NCI-H2107 treated with DMSO at 0.1 percent for 48 hours (cell line): ENCODE measurements around the gene SOHLH1.

Experiments used
- DNase-seq: peaks from one replicate; lab custom pipeline; 2025; ENCODE audit not compliant: unreplicated experiment; lab: John Stamatoyannopoulos, UW

Gene SOHLH1

DNA sequence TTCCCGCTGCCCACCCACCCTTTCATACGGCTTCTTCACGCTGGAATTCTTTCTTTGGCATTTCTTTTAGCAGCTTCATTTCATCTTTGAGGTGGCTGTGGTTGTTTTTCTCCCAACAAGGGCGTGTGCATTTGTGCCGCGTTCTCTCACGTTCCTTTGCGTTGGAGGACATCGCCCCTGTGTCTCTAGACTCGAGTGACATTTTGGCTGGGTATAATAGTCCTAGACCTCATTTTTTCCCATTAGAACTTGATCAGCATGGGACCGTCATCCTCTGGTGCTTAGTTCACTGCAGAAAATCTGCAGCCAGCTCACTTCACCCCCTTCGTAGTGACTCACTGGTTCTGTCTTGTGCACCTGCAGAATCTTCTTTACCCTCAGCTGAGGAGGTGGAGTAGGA, 32.2 kb upstream of the SOHLH1 start:
- DNase-seq = no peak

DNA sequence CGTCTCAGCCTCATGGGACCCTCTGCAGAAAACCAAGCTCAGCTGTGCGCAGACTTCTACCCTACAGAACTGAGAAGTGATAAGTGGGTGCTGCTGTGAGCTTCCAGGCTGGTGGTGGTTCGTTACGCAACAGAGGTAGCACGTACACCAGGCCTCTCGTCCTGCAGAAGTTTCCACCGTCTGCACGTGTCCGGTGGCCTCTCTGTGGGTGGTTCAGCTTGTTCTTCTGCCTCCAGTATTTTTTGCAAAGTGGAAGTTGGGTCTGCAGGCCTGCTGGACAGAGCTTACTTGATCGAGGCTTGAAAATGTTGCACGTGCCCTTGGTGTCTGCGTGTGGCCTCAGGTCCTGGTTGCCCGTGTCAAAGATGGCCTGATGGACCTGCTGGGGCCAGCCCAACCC, 30.2 kb upstream of the SOHLH1 start:
- DNase-seq = no peak

DNA sequence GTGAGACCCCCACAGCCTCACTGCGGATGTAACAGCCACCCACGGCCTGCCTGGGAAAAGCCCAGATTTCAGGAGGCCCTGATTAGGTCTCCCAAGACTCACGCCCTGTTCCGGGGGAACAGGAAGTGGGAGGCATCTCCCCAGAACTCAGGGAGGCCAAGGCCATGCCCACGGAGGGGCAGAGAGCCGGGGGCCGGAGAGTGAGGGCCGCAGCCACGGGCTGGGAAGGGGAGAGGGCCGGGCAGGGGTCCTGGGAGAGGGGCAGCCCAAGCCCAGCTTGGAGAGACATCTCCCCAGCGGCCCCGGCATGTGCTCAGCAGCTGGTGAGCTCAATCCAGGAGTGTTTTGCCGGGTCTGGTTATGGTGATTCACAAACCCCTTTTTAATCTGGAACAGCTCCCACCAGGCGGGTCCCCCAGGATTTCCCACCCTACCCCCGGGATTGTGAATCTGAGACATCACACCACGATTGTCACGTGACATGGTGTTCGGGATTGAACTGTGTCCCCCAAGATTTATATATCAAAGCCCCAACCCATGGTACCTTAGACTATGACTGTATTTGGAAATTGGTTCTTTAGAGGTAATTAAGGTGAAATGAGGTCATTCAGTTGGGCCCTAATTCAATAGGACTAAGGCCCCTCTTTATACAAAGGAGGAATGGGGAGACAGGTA, 29.3 kb upstream of the SOHLH1 start:
- DNase-seq = no peak

DNA sequence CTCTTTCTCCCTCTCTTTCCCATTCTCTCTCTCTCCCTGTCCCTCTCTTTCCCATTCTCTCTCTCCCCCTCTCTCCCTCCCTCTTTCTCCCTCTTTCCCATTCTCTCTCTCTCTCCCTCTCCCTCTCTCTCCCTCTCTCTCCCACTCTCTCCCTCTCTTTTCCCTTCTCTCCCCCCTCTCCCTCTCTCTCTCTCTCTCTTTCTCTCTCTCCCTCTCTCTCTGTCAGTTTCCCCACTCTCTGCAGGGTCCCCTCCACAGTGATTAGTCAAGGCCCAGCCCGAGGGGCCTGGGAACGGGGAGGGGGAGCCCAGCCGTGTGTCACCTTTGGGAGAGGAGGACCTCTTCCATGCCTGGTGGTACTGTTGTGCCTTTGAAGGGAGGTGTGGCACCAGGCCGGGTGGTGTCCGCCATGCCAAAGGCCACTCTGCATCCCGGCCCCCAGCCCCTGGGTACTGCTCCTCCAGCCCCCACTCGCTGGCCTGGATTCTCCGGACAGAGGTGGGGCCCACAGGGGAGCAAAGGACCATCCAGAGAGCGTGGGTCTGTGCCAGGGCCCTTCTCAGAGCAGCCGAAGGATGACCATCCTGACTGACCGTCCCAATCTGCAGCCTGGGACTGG, 28.1 kb upstream of the SOHLH1 start:
- no peak for DNase-seq

DNA sequence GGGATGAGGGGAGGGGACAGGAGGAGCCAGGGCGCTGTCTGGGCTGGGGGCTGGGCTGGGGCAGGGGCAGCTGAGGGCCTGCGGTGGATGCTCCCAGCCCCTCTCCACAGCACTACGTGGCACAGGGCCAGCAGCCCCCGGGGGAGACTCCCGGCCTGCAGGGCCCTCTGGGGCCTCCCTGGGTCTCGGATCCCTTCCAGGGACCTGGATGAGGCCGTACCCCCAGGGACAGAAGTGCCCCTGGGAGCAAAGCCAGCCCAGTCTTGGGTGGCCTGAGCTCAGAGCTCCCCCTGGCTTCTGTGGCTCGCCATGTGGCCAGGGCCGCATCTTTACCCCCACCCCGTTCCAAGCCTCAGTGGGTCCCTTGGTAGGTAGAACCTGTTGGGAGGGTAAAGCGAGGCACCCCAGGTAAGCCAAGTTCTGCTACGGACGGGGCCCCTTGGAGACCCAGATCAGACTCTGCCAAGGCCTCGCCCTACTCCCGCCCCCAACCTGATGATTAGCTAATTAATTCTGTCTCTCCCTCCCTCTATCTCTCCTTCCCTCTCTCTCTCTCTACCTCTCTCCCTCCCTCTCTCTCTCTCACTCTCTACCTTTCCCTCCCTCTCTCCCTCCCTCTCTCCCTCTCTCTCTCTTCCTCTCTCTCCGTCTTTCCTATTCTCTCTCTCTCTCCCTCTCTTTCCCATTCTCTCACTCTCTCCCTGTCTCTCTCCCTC, 27.0 kb upstream of the SOHLH1 start:
- DNase-seq = no peak

DNA sequence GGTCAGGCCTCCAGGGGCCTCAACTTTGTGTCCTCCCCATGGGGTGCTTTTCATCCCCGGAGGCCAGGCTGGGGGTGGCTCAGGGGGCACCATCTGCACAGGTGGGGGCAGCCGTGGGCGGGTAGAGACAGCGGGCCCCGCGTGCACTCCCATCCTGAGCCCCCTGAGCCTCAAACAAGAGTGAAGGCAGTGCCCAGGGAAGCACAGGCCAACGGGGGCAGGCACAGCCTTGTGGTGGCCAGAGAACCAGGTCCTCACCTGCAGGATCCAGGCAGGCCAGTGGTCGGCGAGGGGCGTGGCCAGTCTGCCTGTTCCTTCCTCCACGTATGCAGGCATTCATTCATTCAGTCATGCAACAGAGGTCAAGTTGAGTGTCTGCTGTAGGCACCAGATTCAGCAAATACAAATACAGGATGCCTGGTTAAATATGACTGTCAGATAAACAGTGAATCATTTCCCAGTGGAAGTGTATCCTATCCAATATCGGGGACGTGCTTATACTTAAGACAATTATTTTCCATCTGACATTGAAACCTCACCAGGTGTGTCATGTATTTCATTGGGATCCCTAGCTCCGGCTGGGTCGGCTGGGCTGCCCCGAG, 25.0 kb upstream of the SOHLH1 start:
- no peak for DNase-seq

DNA sequence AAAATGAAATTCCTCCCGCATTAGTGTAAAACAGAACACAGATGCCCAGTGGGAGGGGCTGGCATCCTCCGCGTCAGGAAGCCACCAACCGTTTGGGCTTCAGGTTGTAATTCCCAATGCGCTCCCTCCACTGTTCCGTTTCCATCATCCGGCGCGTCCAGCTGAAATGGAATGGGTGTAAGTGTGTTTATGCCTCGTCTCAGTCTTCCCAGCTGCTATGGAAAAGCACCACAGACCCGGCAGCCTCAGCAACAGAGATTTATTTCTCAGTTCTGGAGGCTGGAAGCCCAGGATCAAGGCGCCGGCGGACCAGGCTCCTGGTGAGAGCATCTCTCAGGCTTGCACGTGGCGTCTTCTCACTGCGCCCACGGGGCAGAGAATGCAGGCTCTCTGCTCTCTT, 23.1 kb upstream of the SOHLH1 start:
- DNase-seq = no peak

DNA sequence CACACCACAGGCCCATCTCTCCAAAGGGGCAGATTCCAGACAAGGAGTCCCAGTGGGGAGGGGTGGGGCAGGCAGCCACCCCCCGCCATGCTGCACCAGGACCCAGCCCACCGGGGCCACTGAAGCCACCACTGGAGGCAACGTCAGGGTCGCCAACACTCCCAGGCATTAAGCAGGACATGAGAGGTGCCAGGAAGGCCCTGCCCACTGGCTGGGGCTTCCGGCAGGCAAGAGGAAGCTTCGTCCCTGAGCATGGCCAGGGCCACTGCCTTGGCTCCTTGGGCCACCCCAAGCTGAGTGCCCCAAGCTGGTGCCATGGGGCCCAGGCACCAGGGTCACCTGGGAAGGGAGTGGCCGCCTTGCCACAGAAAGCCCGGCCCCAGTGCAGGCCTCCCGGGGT, 20.2 kb upstream of the SOHLH1 start:
- no peak for DNase-seq

DNA sequence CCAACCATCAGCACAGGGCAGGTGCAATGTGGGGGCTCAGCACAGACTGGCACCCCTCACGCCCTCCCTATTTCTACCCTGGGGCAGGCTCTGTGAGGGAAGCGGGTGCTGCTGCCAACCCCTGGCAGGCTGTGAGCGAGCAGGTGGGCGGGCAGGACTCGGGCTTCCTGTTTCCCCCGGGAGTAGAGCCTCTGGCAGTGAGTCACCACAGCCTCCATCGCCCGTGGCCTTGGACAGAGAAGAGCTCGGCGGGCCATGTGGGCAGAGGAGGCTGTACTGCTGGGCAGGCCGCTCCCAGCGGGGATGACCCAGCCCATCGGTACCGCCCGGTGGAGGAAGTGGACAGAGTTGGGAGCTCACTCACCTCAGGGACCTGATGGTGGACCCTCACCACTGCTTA, 19.3 kb upstream of the SOHLH1 start:
- no peak for DNase-seq

DNA sequence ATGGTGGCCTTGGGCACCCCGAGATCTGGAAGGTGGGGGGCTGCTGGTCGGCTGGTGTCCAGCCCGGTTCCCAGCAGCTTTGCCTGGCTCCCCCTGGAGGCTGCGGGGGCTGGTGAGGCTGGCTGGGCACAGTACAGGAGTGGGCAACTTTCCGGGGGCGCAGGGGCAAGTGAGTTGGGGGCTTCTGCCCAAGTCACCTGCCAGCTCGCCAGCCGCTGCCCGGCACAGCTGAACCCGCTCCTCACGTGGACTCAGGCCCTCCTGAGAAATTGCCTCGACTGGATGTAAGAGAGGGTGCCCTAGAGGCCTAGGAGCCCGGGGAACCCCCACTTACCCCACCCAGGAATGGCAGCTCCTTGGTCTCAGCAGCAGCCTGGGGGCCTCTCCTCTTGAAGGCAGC, 18.1 kb upstream of the SOHLH1 start:
- DNase-seq = no peak

DNA sequence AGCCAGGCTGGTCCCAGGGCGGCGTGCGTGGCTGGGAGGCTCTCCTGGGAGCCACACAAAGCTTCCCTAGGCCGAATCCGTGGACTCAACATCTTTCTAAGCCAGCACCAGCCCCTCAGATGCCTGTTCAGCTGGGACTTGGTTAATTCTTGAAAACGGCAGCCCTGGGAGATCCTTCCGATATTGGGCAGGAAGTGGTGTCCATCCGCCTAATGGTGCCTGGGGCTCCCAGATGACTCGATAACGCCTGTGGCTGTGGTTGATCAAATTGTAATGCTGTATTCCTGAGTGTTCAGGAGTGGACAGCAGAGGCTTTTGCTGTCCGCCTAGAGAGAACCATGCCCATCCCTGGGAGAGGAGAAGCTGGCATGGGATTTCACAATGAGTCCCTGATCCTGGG, 16.8 kb upstream of the SOHLH1 start:
- DNase-seq = no peak

DNA sequence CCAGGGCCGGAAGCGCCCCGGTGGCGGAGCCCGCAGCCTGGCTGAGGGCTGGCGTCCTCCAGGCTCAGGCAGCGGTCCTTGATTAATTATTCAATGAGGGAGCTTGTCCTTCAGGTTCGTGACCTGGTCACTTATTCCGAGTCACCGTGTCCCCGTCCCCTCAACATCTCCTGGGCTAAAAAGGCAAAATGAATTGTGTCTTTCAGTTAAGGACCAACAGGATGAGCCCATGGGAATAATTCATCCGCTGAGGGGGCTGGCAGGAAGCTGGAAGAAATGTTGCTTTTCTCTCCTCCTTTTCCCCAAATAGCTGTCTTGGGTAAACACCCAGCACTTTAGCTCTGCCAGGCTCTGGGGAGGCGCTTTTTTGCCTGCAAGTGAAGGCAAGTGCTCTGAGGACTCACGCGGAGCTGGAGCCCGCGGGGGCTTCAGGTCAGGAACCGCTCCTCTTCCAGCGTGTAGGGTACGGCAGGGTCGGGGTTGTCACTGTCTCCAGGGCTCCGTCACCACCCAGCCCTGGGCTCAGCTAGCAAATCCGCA, 15.8 kb upstream of the SOHLH1 start:
- no peak for DNase-seq

DNA sequence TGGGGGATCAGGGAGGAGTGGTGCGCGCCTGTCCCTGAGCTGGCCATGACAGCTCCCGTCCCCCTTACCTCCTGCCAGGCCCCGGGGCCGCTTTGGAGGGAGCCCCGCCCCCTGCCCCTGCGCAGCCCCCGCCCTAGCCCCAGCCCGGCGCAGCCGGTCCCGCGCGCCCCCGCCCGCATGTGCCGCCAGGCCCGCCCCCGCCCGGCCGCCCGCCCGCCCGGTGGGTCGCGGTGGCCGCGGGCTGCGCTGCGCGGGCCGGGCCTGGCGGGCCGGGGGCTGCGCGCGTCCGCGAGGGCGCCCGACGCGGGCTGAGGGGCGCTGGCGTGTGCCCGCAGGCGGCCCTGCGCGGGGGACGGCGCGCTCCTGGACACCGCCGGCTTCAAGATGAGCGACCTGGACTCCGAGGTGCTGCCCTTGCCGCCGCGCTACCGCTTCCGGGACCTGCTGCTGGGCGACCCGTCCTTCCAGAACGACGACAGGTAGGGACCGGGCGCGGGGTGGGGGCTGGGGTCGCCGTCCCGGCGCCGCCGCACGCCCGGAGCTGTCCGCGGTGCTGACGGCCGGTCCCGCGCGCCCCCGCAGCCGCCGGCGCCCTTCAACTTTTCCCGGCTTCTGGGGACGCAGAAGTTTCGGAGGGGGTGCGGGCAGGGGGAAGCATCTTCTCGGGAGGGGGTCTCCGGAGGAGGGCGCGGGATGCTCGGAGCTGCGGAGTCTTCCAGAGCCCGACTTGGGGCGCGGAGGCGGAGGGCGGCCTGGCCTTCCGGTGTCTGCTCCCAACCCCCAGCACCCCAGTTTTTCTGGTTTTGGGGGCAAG, 15.2 kb upstream of the SOHLH1 start:
- no peak for DNase-seq

DNA sequence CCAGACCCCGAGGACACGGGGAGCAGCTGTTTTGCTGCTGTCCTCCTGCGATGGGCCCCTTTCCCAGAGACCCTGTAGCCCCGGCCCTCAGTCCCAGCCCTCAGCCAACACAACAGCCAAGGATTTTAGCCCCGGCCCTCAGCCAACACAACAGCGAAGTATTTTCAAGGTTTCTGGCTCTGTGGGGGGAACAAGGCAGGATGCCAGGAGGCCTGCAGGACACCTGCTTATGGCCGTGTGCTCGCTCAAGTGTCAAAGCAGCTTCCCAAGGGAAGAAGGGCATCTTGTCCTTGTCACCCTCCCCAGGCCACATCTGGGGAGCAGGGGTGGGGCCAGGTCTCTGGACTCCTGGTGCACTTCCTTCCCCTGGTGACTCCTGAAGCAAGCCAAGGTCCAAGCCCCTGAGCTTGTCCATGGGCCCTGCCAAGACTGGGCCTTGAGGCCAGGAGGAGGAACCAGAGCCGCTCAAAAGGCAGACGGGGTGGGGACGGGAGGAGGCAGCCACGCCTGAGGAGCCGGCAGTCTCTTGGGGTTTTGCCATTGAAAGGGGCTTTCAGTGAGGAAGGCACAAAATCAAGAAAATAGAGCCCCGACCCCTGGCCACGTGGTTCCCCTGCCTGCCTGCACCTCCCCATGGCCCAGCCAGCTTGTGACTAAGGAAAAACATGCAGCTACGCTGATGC, 13.5 kb upstream of the SOHLH1 start:
- DNase-seq = no peak

DNA sequence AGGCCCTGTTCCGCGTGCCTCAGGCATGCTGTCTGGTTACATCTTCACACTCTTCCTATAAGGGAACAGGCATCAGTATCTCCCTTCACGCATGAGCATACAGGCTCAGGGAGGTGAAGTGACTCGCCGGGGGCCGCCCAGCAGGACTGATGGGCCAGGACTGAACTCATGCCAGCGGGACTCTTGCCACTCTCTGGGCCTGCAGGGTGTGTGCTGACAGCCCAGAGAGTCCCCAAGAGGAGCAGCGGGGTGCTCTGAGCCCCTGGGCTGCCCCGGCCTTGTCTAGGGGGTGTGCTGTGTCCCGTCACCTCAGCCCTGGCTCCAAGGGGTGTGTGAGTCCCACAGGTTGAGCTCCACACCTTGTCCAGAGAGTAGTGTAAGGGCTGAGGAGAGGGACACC, 12.6 kb upstream of the SOHLH1 start:
- DNase-seq = no peak

DNA sequence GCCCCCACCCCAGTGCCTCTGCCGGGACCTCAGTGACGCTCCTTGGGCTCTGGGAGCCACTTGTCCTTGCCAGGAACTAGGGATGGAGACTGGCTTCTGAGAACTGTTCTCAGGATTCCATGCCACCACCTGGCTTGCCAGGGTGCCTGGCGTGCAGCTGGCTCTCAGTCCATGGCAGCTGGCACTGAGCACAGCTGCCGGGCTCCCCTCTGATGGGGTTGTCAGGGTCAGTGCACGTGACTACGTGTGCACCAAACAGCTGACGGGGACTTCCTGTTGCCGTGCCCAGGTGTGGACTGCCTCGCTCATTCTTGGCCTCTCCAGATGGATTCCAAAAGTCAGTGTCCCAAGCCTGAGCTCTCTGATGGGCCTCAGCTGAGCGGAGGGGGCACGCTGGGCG, 12.1 kb upstream of the SOHLH1 start:
- DNase-seq = no peak

DNA sequence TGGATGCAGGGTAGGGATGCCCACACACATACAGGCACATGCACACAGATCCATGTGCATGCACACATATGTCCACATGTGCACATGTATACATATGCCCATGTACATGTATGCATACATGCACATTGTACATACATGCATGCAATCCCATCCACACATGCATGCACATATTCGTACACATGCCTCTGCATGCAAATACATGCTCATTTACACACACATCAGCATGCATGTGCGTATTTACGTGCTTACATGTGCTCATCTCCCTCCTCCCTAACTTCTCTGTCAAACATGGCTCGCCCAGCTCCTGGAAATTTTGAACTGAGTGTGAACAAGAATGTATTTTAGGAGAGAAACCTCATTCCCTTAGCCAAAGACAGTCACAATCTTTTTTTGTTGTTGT, 8.9 kb upstream of the SOHLH1 start:
- no peak for DNase-seq

DNA sequence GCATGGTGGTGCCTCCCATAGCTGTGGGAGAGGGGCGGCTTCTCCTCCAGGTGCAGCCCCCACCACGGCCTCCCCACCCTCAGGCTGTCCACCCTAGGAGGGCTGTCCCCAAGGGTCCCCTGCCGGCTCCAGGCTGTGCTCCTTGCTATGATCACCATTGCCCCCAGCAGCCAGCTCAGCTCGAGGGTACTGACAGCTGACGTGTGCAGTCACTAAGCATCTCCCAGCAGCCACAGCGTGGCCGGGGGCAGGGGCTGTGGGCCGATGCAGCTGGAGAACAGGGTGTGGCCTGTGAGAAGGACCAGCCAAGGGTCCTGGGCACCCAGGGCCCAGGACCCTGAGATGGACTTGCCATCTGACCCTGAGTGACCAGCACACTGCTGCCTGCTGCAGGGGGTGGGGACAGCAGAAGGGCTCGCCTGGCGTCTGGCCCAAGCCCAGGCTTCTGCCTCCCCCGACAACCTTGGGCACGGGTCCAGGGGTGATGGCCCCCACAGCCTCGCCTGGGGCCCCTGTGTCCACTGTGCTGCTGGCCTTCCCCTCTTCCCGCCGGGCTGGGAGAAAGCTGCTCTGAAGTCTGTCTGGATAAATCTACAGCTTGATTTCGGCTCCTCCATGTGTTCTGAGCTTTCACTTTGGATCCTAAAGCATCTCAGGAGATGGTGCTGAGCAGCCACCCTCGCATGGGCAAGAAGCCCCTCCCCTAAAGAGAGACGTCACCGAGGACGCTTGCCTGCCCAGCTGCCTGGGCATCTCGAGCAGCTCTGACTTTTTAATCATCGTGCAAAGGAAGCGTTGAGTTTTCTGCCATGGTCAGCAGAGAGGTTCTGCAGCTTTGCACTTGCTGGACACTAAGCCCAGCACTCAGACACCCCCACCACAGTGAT, 8.2 kb upstream of the SOHLH1 start:
- DNase-seq = no peak

DNA sequence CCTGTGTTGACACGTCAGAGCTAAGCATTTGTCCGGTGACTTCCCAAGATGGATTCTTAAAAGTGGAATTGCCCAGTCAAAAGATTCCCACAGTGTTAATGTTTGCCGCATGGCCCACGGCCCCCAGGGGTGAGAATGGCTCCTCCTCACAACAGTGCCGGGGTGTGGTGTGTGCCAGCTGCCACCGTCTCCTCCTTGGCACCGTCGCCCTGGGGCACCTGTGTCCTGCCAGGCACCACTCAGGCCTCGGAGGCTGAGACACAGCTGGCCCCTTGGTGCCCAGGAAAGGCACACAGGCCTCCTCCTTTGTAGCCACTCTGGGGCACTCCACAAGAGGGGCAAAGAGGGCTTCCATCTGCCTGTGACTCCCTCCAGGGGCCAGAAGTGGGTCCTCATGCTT, 7.0 kb upstream of the SOHLH1 start:
- DNase-seq = no peak

DNA sequence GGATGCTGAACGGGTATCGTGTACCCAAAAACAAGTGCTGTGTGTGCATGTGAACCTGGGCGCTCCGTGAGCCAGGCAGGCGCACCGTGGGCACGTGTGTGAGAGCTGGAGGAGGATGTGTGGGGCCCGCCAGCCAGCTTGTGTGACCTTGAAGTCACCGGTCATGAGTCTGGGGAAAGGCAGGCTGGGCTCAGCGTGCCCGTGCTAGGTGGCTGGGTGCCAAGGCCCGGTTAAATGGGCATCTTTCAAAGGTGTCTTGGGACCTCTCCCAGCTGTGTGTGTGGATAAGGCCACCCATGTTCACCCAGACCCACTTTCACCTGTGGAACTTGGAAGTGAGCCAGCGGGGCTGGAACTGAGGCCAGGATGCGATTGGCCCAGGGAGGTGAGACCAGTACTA, 6.1 kb upstream of the SOHLH1 start:
- no peak for DNase-seq
